Psoas muscle (tissue), 8 donors: ENCODE measurements around the gene RASA3. TPM values are rescaled to one million over a fixed set of nuclear protein-coding genes. Genes with fewer than 3 reads are reported as not detected.
"Not testable (repeated sequence)": the region's sequence is repeated elsewhere in the genome, so short reads cannot be mapped to it uniquely, and the experiment has no call there.

Experiments used
- ATAC-seq, 4 donors: fragments of 200-7000 bp; cut with Tn5 transposase; one replicate each; pipeline ENCODE4 v1.9.1; 2020; ENCODE audit warnings: moderate library complexity in 3 of 4, mild to moderate bottlenecking in 2 of 4
- DNase-seq, 2 donors: peaks; one replicate each; pipeline ENCODE4 v3.0.0-alpha.2; 2020
- H3K27ac ChIP-seq: fragments of 200-600 bp; one replicate; pipeline ENCODE4 v1.8.0; 2022
- H3K27me3 ChIP-seq, 3 donors: fragments of 200-600 bp in 1 of 3; one replicate each; pipeline versions ENCODE4 v1.6.1 to v1.8.0; 2013 to 2022; ENCODE audit warnings: low read length in 2 of 3, mild to moderate bottlenecking in 2 of 3, moderate library complexity in 1 of 3; ENCODE audit not compliant: insufficient read depth in 3 of 3
- H3K36me3 ChIP-seq, 2 donors: fragments of 200-600 bp in 1 of 2; one replicate each; pipeline versions ENCODE4 v1.6.1 to v1.8.0; 2013 to 2022; ENCODE audit warnings: low read depth in 1 of 2, mild to moderate bottlenecking in 1 of 2, moderate library complexity in 1 of 2; ENCODE audit not compliant: insufficient read depth in 1 of 2
- H3K4me1 ChIP-seq: fragments of 200-600 bp; one replicate; pipeline ENCODE4 v1.8.0; 2022
- H3K4me3 ChIP-seq: fragments of 200-600 bp; one replicate; pipeline ENCODE4 v1.8.0; 2022; ENCODE audit warnings: mild to moderate bottlenecking
- H3K9me3 ChIP-seq: fragments of 200-600 bp; one replicate; pipeline ENCODE4 v1.8.0; 2022
- WGBS, 3 donors: extraction: QIAGEN DNeasy Blood & Tissue Kit; methylation state at CpG; one replicate each; pipeline versions ENCODE4 v1.1.6 to v1.1.7; 2013; 5-methylcytosine and 5-hydroxymethylcytosine counted together
- intact Hi-C, 2 donors: fragments of 100-400 bp; cut with DNase I; formaldehyde crosslinking; loops; one replicate each; pipeline versions ENCODE4 v1.11.0 to v1.14.2; 2022
- polyA plus RNA-seq, 3 donors: library from polyadenylated mRNA; stranded (reverse); fragments of 200-250 nt; gene quantifications; one replicate each; pipeline ENCODE4 v1.2.3, GENCODE V29; 2013
- total RNA-seq, 4 donors: library from RNA; stranded (reverse); fragmentation: NEBNext Ultra II Directional in 2 of 4; extraction: Animal tissue kit (Norgen Biotek cat#: 25700) in 2 of 4; gene quantifications; one replicate each; pipeline versions ENCODE4 v1.2.1 to v1.2.4, GENCODE V29; 2021 to 2023
- TF ChIP-seq, protein P1 (sequence below): fragments of 200-600 bp; IDR thresholded peaks from one replicate; pipeline ENCODE4 v1.8.0; 2022; ENCODE audit warnings: antibody characterized with exemption
- donor health status: healthy with polysubstance abuse.
- donor health status: DM: no; HTN: no; CAD: no; lungs with moderate emphysema.
- donor health status: Bipolar disorder and iron deficiency.
- donor health status: healthy.
- donor health status: DM: yes; HTN: yes; CAD: no.
- donor health status: DM: no; HTN: no; CAD: no.
- donor health status: DM: no; HTN: no; CAD: no.
- donor health status: DM: yes; HTN: yes; CAD: no.

Gene RASA3
- total and polyA plus RNA-seq, 7 donors: 4.8 to 24.4 (median 13.1) TPM

DNA sequence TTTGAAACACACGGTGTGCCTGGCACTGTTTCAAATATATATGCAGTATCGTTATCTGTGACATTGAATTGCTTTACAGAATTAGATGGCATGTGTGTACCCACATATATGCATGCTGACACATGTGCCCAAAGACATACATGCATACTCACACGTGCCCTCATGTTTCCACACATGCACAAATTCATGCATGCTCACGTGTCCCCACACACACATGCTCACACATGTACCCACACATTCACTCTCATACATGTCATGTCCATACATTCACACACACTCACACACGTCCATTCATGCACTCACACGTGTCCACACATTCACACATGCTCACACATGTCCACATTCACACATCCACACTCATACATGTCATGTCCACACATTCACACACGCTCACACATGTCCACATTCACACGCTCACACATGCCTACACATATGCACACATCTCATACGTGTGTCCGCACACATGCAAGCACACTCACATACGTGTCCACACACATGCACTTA is 140.7 kb downstream of the RASA3 start:
- TF ChIP-seq, protein P1, sequence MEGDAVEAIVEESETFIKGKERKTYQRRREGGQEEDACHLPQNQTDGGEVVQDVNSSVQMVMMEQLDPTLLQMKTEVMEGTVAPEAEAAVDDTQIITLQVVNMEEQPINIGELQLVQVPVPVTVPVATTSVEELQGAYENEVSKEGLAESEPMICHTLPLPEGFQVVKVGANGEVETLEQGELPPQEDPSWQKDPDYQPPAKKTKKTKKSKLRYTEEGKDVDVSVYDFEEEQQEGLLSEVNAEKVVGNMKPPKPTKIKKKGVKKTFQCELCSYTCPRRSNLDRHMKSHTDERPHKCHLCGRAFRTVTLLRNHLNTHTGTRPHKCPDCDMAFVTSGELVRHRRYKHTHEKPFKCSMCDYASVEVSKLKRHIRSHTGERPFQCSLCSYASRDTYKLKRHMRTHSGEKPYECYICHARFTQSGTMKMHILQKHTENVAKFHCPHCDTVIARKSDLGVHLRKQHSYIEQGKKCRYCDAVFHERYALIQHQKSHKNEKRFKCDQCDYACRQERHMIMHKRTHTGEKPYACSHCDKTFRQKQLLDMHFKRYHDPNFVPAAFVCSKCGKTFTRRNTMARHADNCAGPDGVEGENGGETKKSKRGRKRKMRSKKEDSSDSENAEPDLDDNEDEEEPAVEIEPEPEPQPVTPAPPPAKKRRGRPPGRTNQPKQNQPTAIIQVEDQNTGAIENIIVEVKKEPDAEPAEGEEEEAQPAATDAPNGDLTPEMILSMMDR: no peak
- peaks cover 13% of the 10 kb centered on the region for H3K4me1 ChIP-seq
- H3K4me3 ChIP-seq: no peak overlapping the region
- ATAC-seq (peak in 3 of 4 donors; percentile 6 to 27 (median 16)), DNase-seq (no peak)
- H3K27me3 ChIP-seq: no peaks in the 10 kb centered on the region
- H3K9me3 ChIP-seq: no peaks in the 10 kb centered on the region
- intact Hi-C loops: no loop called here
- H3K36me3 ChIP-seq: peaks cover 0 to 40% of the 10 kb centered on the region in 2 donors
- WGBS, 3 donors: 70 to 80% (median 77%) methylated on average over 11 of the region's 11 CpGs
- H3K27ac ChIP-seq: peak overlapping the region; percentile 30

DNA sequence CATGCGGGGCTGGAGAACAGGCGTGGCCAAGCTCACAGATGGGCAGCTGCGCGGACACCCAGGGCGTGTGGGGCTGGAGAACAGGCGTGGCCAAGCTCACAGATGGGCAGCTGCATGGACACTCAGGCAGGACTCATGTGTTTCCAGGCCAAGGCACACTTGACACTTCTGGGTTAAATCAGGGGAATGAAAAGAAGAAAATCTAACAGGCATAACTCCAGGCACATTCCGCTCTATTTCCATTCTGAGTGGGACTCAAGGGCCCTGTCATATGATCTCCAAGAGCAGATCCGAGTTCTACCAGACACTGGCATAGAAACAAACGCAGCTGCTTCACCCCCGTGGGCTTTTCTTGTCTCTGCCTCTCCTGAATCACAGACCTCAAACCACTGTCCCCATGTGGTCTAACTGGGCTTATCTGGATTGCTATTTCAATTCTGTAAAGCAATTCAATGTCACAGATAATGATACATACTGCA is 141.2 kb downstream of the RASA3 start:
- DNase-seq (peak; percentile 8 to 84), ATAC-seq (peak; percentile 52 to 86 (median 70))
- intact Hi-C loops: no loop called here
- Histone ChIP-seq H3K36me3 (peaks cover 0 to 35% of the 10 kb centered on the region in 2 donors), H3K27ac (peak overlapping the region; percentile 30), H3K27me3 (no peaks in the 10 kb centered on the region), H3K4me1 (peaks cover 13% of the 10 kb centered on the region), H3K4me3 (no peak overlapping the region), H3K9me3 (no peaks in the 10 kb centered on the region)
- TF ChIP-seq, protein P1: no peak
- WGBS, 3 donors: 14 to 26% (median 22%) methylated on average over 6 to 10 of the region's 10 CpGs

DNA sequence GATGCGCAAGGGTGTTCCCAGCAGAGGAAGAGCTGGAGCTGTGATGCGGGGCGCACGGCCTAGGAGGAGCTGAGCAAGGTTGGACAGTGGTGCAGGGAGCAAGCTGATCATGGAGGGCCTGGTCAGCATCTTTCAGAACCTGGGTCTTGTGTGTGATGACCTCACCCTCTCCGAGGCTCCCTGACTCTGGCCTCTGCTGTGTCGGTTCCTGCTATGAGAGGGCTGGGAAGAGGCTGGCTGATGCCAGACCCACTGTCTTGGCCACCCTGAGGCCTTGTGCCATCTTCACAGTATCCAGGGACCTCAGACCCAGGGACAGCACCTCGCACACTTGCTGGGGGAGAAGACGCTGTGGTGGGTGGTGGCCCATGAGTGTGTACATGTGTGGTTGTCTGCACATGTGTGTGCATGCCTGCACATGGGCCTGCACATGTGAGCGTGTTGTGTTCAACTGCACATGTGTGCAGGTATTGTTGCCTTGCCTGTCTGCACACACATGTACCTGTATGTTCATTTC is 142.0 kb downstream of the RASA3 start:
- H3K27me3 ChIP-seq: no peaks in the 10 kb centered on the region
- DNase-seq: peak in 1 of 2 donors; percentile 42
- peaks cover 0 to 31% of the 10 kb centered on the region in 2 donors for H3K36me3 ChIP-seq

DNA sequence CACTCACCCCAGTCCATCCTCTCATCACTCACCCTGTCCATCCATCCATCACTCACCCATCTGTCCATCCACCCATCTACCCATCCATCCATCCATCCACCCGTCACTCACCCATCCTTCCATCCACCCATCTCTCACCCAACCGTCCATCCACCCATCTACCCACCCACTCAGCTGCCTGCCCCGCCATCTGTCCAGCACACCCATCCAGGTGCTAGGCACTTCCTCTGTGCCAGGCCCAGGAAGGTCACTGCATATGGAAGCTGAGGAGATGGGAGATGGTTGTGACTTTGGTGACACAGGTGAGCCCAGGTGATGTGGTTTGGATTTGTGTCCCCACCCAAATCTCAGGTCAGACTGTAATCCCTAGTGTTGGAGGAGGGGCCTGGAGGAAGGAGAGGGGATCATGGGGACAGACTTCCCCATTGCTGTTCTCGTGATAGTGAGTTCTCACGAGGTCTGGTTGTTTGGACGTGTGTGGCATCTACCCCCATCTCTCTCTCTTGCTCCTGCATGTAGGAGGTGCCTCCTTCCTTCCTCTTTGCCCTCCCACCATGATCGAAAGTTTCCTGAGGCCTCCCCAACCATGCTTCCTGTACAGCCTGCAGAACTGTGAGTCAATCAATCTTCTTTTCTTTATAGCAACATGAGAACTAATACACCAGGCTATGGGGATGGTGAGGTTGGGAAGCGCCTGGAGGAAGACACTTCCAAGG is 142.7 kb downstream of the RASA3 start:
- no peaks in the 10 kb centered on the region for H3K27me3 ChIP-seq
- peaks cover 13% of the 10 kb centered on the region for H3K4me1 ChIP-seq
- 95 to 98% (median 96%) methylated on average over 8 of the region's 8 CpGs for WGBS, 3 donors
- H3K9me3 ChIP-seq: no peaks in the 10 kb centered on the region
- ATAC-seq (no peak), DNase-seq (peak in 1 of 2 donors; percentile 15)
- TF ChIP-seq, protein P1: no peak
- H3K4me3 ChIP-seq: no peak overlapping the region
- no peak overlapping the region for H3K27ac ChIP-seq
- H3K36me3 ChIP-seq: peaks cover 0 to 25% of the 10 kb centered on the region in 2 donors
- intact Hi-C loops: no loop called here

More for the DNA sequence above, 142.0 kb downstream of the RASA3 start:
- peak in 1 of 4 donors; percentile 6 for ATAC-seq
- Histone ChIP-seq H3K4me1 (peaks cover 13% of the 10 kb centered on the region), H3K9me3 (no peaks in the 10 kb centered on the region), H3K4me3 (no peak overlapping the region), H3K27ac (no peak overlapping the region)
- TF ChIP-seq, protein P1: no peak
- intact Hi-C loops: no loop called here
- 82 to 90% (median 85%) methylated on average over 9 of the region's 9 CpGs for WGBS, 3 donors

DNA sequence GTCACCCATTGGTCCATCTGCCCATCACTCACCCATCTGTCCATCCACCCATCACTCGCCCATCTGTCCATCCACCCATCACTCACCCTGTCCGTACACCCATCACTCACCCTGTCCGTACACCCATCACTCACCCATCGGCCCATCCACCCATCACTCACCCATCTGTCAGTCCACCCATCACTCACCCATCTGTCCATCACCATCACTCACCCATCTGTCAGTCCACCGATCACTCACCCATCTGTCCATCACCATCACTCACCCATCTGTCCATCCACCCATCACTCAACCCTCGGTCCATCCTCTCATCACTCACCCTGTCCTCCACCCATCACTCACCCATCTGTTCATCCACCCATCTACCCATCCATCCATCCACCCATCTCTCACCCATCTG is 143.6 kb downstream of the RASA3 start:
- WGBS, 3 donors: 97 to 99% (median 98%) methylated on average over 6 of the region's 6 CpGs
- H3K27me3 ChIP-seq, ATAC-seq, H3K4me3 ChIP-seq, H3K9me3 ChIP-seq, intact Hi-C loops, H3K27ac ChIP-seq, DNase-seq: not testable (repeated sequence)
- Histone ChIP-seq H3K4me1 (peaks cover 13% of the 10 kb centered on the region), H3K36me3 (peaks cover 0 to 19% of the 10 kb centered on the region in 2 donors)
